Natural killer cell (primary cell): ENCODE measurements around the gene IRS4. TPM values are rescaled to one million over a fixed set of nuclear protein-coding genes. Genes with fewer than 3 reads are reported as not detected.

Source experiments
- ATAC-seq, 3 donors: fragments of 150-1000 bp in 2 of 3; fragments of 200-7000 bp in 1 of 3; cut with Tn5 transposase; 1 replicate in 1 of 3; 2 replicates in 2 of 3; pipeline ENCODE4 v1.10.0; 2021; ENCODE audit warnings: mild to moderate bottlenecking in 2 of 3, moderate library complexity in 2 of 3
- DNase-seq, 2 donors: peaks; one replicate each; pipeline versions ENCODE4 v3.0.0 to v3.0.0-alpha.2; 2013 to 2021; ENCODE audit warnings: mixed read lengths in 1 of 2
- H3K27ac ChIP-seq: one replicate; pipeline ENCODE4 v1.5.1; 2013; ENCODE audit warnings: mild to moderate bottlenecking, low read length
- H3K27me3 ChIP-seq: one replicate; pipeline ENCODE4 v1.6.1; 2013; ENCODE audit warnings: low read length; ENCODE audit not compliant: control insufficient read depth, insufficient read depth
- H3K36me3 ChIP-seq: one replicate; pipeline ENCODE4 v1.6.1; 2013; ENCODE audit warnings: low read length; ENCODE audit not compliant: control insufficient read depth, insufficient read depth
- H3K4me1 ChIP-seq: one replicate; pipeline ENCODE4 v1.6.1; 2013; ENCODE audit warnings: low read length; ENCODE audit not compliant: control insufficient read depth, insufficient read depth
- H3K4me3 ChIP-seq: one replicate; pipeline ENCODE4 v1.5.1; 2013; ENCODE audit warnings: low read length
- H3K9me3 ChIP-seq: one replicate; pipeline ENCODE4 v1.6.1; 2013; ENCODE audit warnings: low read length; ENCODE audit not compliant: control insufficient read depth, insufficient read depth
- H3K27ac Mint-ChIP-seq, 2 donors: one replicate each; pipeline ENCODE4 v1.8.0; 2022; ENCODE audit warnings: mild to moderate bottlenecking in 2 of 2, mixed read lengths in 2 of 2, moderate library complexity in 1 of 2
- H3K27me3 Mint-ChIP-seq, 2 donors: one replicate each; pipeline ENCODE4 v1.8.0; 2022; ENCODE audit warnings: low read depth in 2 of 2, mixed read lengths in 2 of 2
- H3K36me3 Mint-ChIP-seq: one replicate; pipeline ENCODE4 v1.8.0; 2022; ENCODE audit warnings: mixed read lengths
- H3K4me1 Mint-ChIP-seq, 2 donors: one replicate each; pipeline ENCODE4 v1.8.0; 2022; ENCODE audit warnings: mixed read lengths in 2 of 2
- H3K4me3 Mint-ChIP-seq: one replicate; pipeline ENCODE4 v1.8.0; 2022; ENCODE audit warnings: mild to moderate bottlenecking, moderate library complexity, mixed read lengths
- H3K9me3 Mint-ChIP-seq, 2 donors: one replicate each; pipeline ENCODE4 v1.8.0; 2022; ENCODE audit warnings: mixed read lengths in 2 of 2
- WGBS: methylation state at CpG from one replicate; pipeline ENCODE4 v1.1.7; 2013; ENCODE audit warnings: missing lambda C conversion rate; ENCODE audit not compliant: insufficient coverage; 5-methylcytosine and 5-hydroxymethylcytosine counted together
- intact Hi-C: fragments of 100-400 bp; cut with micrococcal nuclease; formaldehyde crosslinking; loops from one replicate; pipeline ENCODE4 v1.14.2; 2022
- total RNA-seq, 4 donors: library from RNA; stranded (reverse); fragments of 120-200 nt in 1 of 4; gene quantifications; one replicate each; pipeline versions ENCODE4 v1.2.3 to v1.2.4, GENCODE V29; 2013 to 2022
- TF ChIP-seq, protein P1 (sequence below): fragments of 200-600 bp; IDR thresholded peaks from one replicate; pipeline ENCODE4 v1.8.0; 2022; ENCODE audit warnings: antibody characterized with exemption

Gene IRS4
- total RNA-seq, 3 donors from 2014 or later (not counting 1 experiment from before 2014, with no cell fraction given) = not detected

DNA sequence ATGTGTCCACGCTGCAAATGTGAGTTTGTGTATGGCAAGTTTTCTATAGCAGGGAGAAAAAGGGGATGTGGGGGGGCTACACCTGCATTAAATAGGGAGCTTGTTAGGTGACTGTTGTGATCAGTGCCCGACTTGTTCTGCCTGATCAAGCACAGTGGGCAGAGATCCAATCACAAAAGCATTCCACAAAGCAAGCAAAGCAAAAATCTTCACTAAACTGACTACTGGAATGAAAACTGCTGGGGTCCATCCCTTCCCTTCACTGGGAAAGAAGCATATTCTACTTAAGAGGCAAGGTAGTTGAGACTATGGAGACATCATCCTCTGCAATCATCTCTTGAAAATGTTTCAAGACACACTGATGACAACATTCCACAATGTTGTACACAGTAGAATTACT, 5.2 kb downstream of the IRS4 start:
- Mint-ChIP-seq H3K27me3 (peaks cover 3 to 39% of the 10 kb centered on the region in 2 donors), H3K4me3 (no peak overlapping the region), H3K9me3 (peaks cover 0 to 3% of the 10 kb centered on the region in 2 donors), H3K27ac (no peak overlapping the region), H3K36me3 (no peaks in the 10 kb centered on the region), H3K4me1 (no peaks in the 10 kb centered on the region)
- H3K9me3 ChIP-seq = no peaks in the 10 kb centered on the region
- H3K4me3 ChIP-seq = no peak overlapping the region
- ATAC-seq (no peak), DNase-seq (no peak)
- TF ChIP-seq, protein P1, sequence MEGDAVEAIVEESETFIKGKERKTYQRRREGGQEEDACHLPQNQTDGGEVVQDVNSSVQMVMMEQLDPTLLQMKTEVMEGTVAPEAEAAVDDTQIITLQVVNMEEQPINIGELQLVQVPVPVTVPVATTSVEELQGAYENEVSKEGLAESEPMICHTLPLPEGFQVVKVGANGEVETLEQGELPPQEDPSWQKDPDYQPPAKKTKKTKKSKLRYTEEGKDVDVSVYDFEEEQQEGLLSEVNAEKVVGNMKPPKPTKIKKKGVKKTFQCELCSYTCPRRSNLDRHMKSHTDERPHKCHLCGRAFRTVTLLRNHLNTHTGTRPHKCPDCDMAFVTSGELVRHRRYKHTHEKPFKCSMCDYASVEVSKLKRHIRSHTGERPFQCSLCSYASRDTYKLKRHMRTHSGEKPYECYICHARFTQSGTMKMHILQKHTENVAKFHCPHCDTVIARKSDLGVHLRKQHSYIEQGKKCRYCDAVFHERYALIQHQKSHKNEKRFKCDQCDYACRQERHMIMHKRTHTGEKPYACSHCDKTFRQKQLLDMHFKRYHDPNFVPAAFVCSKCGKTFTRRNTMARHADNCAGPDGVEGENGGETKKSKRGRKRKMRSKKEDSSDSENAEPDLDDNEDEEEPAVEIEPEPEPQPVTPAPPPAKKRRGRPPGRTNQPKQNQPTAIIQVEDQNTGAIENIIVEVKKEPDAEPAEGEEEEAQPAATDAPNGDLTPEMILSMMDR = no peak
- no peak overlapping the region for H3K27ac ChIP-seq
- 0% methylated on average over 1 of the region's 2 CpGs for WGBS
- H3K27me3 ChIP-seq = peaks cover 8% of the 10 kb centered on the region
- H3K36me3 ChIP-seq = no peaks in the 10 kb centered on the region
- no peaks in the 10 kb centered on the region for H3K4me1 ChIP-seq
- intact Hi-C loops = no loop called here

DNA sequence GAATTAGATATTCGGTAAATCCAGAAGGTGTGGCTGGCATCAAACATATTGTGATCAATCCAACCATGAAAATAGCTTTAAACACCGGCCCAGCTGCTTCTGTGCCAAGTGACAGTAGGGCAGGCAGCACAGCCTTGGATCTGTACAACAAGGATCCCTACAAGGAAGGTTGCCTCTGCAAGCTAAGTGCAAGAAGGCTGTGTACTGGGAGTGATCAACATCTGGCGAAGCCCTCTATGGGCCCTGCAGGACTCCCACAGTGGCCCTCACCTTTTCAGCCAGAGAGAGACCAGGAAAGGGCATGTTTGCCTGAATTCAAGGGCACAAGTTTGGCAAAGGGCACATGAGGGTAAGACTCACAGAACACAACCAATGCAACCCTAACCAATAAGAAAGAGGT, 9.6 kb downstream of the IRS4 start:
- Mint-ChIP-seq H3K9me3 (peaks cover 0 to 3% of the 10 kb centered on the region in 2 donors), H3K27me3 (peaks cover 3 to 17% of the 10 kb centered on the region in 2 donors), H3K4me3 (no peak overlapping the region), H3K4me1 (no peaks in the 10 kb centered on the region), H3K36me3 (no peaks in the 10 kb centered on the region), H3K27ac (no peak overlapping the region)
- WGBS = 88% methylated on average over 2 of the region's 3 CpGs
- no peak for ATAC-seq
- Histone ChIP-seq H3K36me3 (no peaks in the 10 kb centered on the region), H3K27ac (no peak overlapping the region), H3K4me1 (no peaks in the 10 kb centered on the region), H3K9me3 (no peaks in the 10 kb centered on the region), H3K27me3 (no peaks in the 10 kb centered on the region), H3K4me3 (no peak overlapping the region)
- intact Hi-C loops = no loop called here
- TF ChIP-seq, protein P1 = no peak
- no peak for DNase-seq

DNA sequence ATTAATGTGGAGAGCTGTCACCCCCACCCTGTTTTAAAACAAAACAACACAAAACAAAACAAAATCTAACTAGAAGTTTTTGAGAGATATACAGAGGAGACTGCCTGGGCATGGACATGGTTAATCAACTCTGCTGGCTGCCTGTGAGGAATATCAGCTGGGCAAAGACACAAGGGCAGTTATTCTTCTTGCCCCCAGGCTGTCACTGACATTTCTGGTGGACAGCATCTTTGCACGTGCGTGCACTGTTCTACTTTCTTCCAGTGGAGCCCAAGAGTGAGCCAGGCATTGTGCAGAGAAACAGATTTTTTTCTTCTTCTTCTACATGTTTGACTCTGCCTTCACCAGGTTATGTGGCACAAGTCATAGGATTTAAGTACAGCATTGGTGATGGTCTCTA, 13.8 kb downstream of the IRS4 start:
- Mint-ChIP-seq H3K27me3 (no peaks in the 10 kb centered on the region), H3K9me3 (no peaks in the 10 kb centered on the region), H3K27ac (no peak overlapping the region), H3K4me1 (no peaks in the 10 kb centered on the region), H3K4me3 (no peak overlapping the region), H3K36me3 (no peaks in the 10 kb centered on the region)
- Histone ChIP-seq H3K27me3 (no peaks in the 10 kb centered on the region), H3K27ac (no peak overlapping the region), H3K9me3 (no peaks in the 10 kb centered on the region), H3K4me3 (no peak overlapping the region), H3K4me1 (no peaks in the 10 kb centered on the region), H3K36me3 (no peaks in the 10 kb centered on the region)
- TF ChIP-seq, protein P1 = no peak
- 94% methylated on average over 2 of the region's 2 CpGs for WGBS
- ATAC-seq (no peak), DNase-seq (no peak)
- intact Hi-C loops = no loop called here

DNA sequence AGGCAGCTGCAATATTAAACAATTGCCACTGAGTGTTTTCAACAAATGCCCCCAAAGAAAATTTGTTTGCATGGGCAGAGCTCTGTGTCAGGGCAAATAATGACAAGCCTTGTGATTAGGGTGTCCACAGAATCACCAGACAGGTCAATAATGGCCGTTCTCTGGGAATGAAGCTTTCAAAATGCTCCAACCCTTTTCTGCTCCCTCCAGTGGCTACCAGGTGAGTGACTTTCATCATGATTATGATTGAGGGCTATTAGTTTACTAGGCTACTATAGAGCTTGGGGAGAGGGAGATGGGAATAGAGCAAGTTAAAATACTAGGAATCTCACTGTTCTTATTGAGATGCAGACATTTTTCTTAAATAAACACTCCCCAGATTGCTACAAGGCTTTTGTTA, 23.5 kb downstream of the IRS4 start:
- H3K36me3 Mint-ChIP-seq = no peaks in the 10 kb centered on the region
- no CpG with 5 or more reads among the region's 1 CpG for WGBS

More for the DNA sequence above, 23.5 kb downstream of the IRS4 start:
- TF ChIP-seq, protein P1 = no peak
- Histone ChIP-seq H3K4me3 (no peak overlapping the region), H3K9me3 (no peaks in the 10 kb centered on the region), H3K27ac (no peak overlapping the region), H3K36me3 (no peaks in the 10 kb centered on the region), H3K27me3 (no peaks in the 10 kb centered on the region), H3K4me1 (no peaks in the 10 kb centered on the region)
- ATAC-seq (no peak), DNase-seq (no peak)
- no peaks in the 10 kb centered on the region for H3K27me3 Mint-ChIP-seq
- H3K9me3 Mint-ChIP-seq = peaks cover 0 to 11% of the 10 kb centered on the region in 2 donors
- H3K4me3 Mint-ChIP-seq = no peak overlapping the region
- intact Hi-C loops = no loop called here
- no peak overlapping the region for H3K27ac Mint-ChIP-seq
- H3K4me1 Mint-ChIP-seq = no peaks in the 10 kb centered on the region
